ENCODE data around the gene GCN1.

The GCN1 gene

GRCh38 chr12:120136093-120136770, 58.3 kb downstream of the GCN1 start:
- no peak for DNase-seq

GRCh38 chr12:120134307-120134980, 60.1 kb downstream of the GCN1 start:
- DNase-seq = no peak

- no peak for DNase-seq
Observed at GRCh38 chr12:120132863-120133385, 61.6 kb downstream of the GCN1 start.

- DNase-seq = no peak
Observed at GRCh38 chr12:120132054-120132836, 62.3 kb downstream of the GCN1 start.

- no peak for DNase-seq
Observed at GRCh38 chr12:120131116-120131515, 63.4 kb downstream of the GCN1 start.

GRCh38 chr12:120130011-120130410, 64.5 kb downstream of the GCN1 start:
- DNase-seq = no peak

GRCh38 chr12:120126635-120127005, 67.9 kb downstream of the GCN1 start:
- DNase-seq = no peak

GRCh38 chr12:120125792-120126634, 68.5 kb downstream of the GCN1 start:
- DNase-seq = no peak

- DNase-seq = no peak
Observed at GRCh38 chr12:120125029-120125428, 69.5 kb downstream of the GCN1 start.

- DNase-seq = no peak
Observed at GRCh38 chr12:120121766-120122293, 72.7 kb downstream of the GCN1 start.

- DNase-seq = no peak
Observed at GRCh38 chr12:120121343-120121742, 73.2 kb downstream of the GCN1 start.

- no peak for DNase-seq
Observed at GRCh38 chr12:120119271-120119973, 75.1 kb downstream of the GCN1 start.

GRCh38 chr12:120118321-120119061, 76.0 kb downstream of the GCN1 start:
- no peak for DNase-seq

- DNase-seq = no peak
Observed at GRCh38 chr12:120117961-120118320, 76.6 kb downstream of the GCN1 start.

GRCh38 chr12:120116792-120117651, 77.5 kb downstream of the GCN1 start:
- peak; percentile 42 for DNase-seq

- no peak for DNase-seq
Observed at GRCh38 chr12:120116441-120116791, 78.1 kb downstream of the GCN1 start, which contains the start of gene RAB35. Gene RAB35, minus strand, starts transcription at chr12:120116753. Its CDS starts 103 bp downstream, at chr12:120116650.

- DNase-seq = no peak
Observed at GRCh38 chr12:120115692-120116440, 78.6 kb downstream of the GCN1 start.

- no peak for DNase-seq
Observed at GRCh38 chr12:120115066-120115465, 79.4 kb downstream of the GCN1 start.
